GM18526 (cell line): ENCODE results near the gene DHRS7.

Source experiments
- POLR2A ChIP-seq: IDR thresholded peaks from 3 replicates; pipeline ENCODE4 v1.6.1; 2011; ENCODE audit not compliant: insufficient read length; ENCODE audit errors: extremely low read depth

The DHRS7 gene

GRCh38 chr14:60196291-60196690 is 31.1 kb upstream of the DHRS7 start:
- TF ChIP-seq POLR2A = no peak

DNA sequence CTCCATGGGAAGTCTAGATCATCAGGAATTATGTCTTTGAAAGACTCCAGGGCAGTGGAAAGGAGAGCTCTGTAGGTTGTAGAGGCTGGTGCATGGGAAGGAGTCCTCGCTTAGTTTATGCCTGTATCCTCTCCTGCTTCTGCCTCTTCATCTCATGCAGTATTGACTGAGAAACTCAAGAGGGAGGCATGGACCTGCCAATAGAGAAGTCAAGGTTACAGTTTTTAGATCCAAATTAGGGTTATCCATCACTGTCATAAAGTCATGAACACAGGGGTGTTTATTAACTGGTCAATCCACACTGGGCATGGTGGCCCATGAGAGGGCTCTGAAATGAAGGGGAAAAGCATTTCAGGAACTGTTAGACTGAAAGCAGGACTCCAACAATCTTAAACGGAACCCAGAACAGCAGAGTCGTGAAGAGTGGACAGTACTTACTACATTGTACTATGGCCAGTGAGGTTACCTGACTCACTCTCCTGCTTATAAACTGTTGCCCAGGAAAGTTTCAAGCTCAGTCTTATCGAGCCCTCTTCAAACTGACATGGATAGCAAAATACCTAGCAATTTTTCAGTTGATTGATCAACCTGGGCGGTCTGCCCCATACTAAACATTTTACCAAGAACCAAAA is 30.1 kb upstream of the DHRS7 start:
- TF ChIP-seq POLR2A = no peak

DNA sequence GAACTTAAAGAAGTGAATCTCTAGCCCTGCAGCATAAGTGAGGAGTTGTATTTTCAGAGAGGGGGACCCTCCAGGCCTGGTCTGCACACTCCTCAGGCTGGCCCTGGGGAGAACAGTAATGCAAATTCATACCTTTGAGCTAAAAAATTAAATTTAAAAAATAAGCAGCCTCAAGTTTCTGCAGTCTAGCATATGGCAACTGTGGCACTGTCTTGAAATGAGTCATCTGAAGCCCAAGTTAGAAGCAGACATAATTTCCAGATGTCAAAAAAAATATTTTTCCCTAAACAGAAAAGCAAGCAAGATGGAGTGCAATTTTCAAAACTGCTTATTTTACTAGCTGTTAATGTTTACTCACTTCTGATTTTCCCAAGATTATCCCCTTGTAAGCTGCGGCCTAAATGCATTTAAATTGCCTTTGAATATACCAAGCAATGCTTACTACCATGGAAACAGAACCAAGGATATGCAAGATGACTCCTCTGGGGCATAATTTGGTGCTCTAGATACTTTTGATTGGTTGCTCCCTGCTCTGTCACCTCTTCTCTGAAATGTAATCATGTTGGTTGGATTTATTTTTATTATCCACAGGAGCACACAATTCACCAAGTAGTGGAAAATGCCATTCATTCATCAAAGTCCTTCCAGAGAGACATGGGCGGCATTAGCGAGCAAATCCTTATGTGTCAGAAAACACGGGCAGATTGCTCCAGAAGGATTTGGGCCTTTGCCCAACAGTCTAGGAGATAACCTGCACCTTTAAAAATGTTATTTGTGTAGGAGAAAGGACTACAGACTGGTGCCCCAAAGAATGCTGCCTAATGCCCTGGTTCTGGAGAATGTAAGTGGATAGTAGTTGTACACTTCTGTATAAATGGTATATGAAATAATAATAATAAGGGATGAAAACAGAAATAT is 25.0 kb upstream of the DHRS7 start:
- no peak for TF ChIP-seq POLR2A

DNA sequence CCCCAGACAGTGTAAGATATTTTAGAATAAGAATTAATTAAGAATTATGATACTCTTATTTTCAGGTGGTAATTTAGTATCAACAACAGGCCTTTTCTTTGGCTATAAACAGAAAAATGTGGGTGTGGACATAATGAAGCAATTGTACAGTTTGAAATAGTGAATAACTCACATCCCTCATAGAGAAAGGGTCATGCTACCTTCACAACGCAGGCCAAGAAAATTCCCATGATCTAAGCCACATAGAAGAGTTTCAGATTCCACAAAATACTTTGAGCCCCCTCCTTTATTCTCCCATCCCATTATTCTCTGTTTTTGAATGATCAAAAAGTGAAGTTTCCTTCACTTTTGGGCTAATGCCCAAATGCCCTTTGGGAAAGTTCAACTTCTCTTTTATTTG is 23.5 kb upstream of the DHRS7 start:
- no peak for TF ChIP-seq POLR2A

DNA sequence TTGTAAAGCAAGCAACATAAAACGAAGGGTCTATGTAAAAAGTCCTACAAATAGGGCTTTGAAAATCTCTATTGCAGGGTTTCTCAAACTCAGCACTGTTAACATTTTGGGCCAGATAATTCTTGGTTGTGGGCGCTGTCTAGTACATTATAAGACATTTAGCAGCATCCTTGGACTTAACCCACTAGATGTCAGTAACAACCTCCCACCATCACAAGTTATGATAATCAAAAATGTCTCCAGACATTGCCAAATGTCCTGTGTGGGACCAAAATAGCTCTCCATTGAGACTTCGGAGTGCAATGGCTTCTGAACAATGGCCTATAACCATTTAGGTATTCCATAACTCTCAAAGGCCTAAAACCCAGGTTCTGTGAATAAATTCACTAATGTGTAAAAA is 22.9 kb upstream of the DHRS7 start:
- TF ChIP-seq POLR2A = no peak

- no peak for TF ChIP-seq POLR2A
Observed at GRCh38 chr14:60184905-60185555, 19.8 kb upstream of the DHRS7 start.

DNA sequence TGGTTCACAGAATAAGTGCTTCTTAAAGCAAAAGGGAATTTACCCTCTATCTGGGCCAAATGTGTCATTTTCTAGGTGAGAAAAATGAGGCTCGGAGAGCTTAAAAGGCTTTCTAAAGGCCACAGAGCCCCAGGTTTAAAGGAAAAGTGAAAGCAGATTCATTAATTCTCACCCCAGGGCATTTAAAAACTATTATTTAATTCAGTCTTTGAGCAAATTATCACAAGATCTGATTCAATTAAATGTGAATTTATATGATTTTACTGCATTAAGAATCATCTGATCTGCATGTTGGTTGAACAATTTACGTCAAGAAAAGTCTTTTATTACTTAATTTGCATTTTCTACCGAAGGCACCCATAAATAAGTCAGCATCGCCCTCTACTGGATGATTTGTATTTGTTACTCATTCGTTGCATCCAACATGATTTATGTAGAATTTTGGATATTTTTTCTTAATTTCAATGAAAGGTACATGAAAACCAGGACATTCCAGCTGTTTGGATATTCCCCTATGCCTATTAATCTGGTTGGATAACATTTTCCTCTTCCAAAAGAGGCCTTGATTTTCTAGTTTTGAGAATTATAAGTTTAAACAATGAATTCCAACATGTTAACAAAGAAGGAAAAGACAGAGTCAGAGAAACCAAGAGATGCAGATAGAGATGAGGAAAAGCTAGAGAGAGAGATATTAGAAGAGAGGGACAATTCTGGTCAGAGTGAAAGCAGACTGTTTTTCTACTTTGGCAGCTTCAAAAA is 19.1 kb upstream of the DHRS7 start:
- no peak for TF ChIP-seq POLR2A

GRCh38 chr14:60183741-60184140 is 18.5 kb upstream of the DHRS7 start:
- no peak for TF ChIP-seq POLR2A

DNA sequence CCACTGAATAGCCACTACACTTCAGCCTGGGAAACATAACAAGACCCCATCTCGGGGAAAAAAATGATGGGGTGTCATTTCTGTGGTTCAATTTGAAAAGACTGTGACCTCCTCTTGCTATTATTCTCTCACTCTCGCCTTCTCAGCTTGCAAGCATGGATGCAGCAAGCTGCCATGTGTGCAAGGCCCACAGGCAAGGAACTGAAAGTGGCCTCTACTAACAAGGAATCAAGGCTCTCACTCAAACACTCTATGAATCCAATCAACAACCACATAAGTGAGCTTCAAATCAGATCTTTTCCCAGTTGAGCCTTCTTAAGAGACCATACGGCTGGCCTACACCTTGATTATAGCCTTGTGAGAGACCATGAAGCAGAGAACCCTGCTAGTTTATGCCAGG is 17.9 kb upstream of the DHRS7 start:
- TF ChIP-seq POLR2A = no peak

DNA sequence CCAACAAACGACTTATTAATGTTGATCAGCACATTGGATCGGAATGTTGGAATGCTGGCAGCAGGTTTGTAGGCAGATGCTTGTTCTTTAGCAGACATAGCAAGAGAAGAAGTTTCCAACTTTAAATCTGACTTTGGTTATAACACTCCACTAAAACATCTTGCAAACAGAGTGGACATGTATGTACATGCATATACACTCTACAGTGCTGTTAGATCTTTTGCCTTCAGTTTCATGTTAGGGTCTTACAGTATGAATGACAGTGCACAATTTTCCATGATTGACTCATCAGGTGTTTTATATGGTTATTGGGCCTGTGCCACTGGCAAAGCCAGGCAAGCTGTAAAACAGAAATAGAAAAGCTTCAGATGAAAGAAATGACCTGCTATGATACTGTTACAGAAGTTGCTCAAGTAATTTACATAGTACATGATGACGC is 14.3 kb upstream of the DHRS7 start:
- TF ChIP-seq POLR2A = no peak

DNA sequence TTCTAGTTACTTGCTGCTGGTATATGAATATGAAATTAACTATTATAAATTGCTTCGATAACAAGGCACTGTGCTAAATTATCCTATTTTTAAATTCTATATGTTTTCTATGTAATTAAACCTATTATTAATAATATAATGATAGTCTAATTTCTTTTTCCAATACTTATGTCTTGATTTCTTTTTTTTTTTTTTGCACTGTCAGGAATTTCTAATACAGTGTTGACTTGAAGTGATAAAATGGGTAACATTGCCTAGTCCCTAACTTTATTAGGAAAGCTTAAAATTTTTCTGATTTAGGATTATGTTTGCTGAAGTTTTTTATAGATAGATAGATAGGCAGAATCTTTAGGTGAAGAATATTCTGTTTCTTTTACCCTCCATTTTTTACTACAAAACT is 13.6 kb upstream of the DHRS7 start:
- TF ChIP-seq POLR2A = no peak

DNA sequence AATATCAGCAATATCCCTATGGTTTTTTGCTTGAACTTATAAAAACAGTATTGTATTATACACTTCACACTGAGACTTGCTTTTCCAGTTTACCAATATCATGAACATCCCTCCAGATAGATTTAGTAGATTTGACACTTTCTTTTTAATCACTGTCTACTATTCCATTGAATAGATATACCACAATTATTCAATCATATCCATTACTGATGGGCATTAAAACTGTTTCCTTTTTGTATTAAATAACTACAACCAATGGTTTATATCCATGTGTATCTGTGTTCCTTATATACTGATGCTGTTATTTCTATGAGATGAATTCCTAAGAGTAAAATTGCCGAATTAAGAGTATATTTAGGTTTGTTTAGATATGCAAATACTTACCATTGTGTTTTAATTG is 13.0 kb upstream of the DHRS7 start:
- TF ChIP-seq POLR2A = no peak

- no peak for TF ChIP-seq POLR2A
Observed at GRCh38 chr14:60175255-60175902, 10.2 kb upstream of the DHRS7 start.

- TF ChIP-seq POLR2A = no peak
Observed at GRCh38 chr14:60174352-60175254, 9.4 kb upstream of the DHRS7 start.
